LNCaP clone FGC (cell line): ENCODE measurements around the gene KIAA1549.

Experiments used
- DNase-seq: peaks from one replicate; pipeline ENCODE4 v3.0.0-alpha.2; 2011; ENCODE audit warnings: low read depth
- H3K4me3 ChIP-seq: 2 replicates; pipeline ENCODE4 v1.5.1; 2011; ENCODE audit warnings: mild to moderate bottlenecking, low read depth, low read length, control low read depth
- TF ChIP-seq, protein P1 (sequence below): IDR thresholded peaks from 2 replicates; pipeline ENCODE4 v1.5.1; 2012; ENCODE audit warnings: mild to moderate bottlenecking; ENCODE audit not compliant: control insufficient read depth, insufficient read depth; ENCODE audit errors: extremely low read depth

Gene KIAA1549

DNA sequence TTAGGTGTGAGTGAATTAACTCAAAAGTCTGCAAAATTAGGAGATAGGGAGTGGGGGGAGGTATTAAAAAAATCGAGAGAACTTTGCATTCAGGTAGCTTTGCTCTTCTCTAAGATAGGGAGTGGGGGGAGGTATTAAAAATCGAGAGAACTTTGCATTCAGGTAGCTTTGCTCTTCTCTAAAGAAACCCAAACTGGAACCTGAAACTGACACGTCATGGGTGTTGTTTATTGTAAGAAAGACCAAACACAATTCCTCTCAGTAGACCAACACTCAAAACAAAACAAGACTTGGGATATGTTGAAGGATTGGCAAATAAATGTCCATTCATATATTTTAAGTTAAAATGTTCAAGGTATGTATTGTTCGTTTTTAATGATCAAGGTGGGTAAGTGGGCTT lies 87.9 kb downstream of the KIAA1549 start:
- no peak for DNase-seq

DNA sequence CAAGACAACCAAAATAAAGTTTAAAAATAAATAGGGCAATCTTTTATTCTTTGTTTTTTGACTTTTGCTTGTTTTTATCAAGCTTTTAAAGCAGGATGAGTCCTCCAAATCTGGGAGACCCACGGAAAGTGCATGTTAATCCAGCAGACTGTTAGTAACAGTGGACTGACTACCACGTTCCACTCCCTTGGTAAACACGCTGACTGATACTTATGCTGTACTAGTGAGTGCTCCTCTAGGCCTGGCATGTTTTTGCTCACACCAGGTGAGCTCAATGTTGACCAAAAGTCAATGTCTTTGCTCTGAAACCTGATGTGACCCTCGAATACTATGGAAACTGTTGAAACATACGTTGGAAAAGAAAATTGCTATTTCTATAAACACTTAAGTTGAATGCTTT lies 88.4 kb downstream of the KIAA1549 start:
- H3K4me3 ChIP-seq = no peak overlapping the region
- TF ChIP-seq, protein P1, sequence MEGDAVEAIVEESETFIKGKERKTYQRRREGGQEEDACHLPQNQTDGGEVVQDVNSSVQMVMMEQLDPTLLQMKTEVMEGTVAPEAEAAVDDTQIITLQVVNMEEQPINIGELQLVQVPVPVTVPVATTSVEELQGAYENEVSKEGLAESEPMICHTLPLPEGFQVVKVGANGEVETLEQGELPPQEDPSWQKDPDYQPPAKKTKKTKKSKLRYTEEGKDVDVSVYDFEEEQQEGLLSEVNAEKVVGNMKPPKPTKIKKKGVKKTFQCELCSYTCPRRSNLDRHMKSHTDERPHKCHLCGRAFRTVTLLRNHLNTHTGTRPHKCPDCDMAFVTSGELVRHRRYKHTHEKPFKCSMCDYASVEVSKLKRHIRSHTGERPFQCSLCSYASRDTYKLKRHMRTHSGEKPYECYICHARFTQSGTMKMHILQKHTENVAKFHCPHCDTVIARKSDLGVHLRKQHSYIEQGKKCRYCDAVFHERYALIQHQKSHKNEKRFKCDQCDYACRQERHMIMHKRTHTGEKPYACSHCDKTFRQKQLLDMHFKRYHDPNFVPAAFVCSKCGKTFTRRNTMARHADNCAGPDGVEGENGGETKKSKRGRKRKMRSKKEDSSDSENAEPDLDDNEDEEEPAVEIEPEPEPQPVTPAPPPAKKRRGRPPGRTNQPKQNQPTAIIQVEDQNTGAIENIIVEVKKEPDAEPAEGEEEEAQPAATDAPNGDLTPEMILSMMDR = no peak
- DNase-seq = no peak

More for the DNA sequence above, 87.9 kb downstream of the KIAA1549 start:
- TF ChIP-seq, protein P1 = no peak
- no peak overlapping the region for H3K4me3 ChIP-seq

DNA sequence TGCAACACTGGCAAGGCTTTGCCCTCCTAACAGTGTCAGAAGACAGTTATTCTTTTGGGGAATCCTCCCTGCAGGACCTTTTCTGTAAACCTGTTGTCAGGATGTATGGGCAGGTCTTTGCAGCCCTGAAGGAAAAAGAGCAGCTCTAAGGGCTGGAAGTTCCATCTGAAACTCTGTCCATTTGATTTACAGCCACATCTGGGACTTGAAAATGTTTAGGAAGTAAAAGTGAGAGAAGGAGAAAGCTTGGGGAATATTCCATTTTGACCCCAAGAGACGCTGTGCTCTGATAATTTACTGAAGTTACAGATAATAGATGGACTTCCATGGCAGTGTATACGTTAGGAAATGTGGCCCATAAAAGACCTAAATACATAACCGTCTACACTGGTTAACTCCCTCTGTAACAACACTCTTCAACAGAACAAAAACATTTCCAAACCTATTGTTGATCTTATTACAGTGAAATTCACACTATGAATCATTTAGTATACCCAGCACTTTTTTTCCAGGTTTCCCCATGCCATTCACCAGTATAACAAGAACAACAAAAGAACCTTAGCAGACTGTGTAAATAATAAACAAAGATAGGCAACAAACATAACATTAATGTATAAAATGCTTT lies 89.1 kb downstream of the KIAA1549 start:
- no peak overlapping the region for H3K4me3 ChIP-seq
- TF ChIP-seq, protein P1 = no peak
- DNase-seq = no peak

DNA sequence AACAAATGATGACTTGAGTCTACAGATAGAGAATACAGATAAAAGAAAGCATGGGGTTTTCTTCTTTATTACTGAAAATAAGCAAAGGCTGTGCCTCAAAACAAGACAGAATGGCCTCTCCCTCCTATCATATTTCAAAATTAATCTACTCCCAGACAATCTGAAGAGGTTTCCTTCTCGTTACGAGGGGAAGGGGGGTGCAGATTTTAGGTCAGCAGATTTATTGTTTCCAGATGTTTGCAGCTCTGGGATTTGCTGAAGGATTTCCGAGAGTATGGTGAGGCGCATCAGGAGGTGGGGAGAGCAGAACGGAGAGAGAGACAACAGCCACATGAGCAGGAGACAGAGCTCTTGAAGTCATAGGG lies 89.8 kb downstream of the KIAA1549 start:
- no peak for DNase-seq
- TF ChIP-seq, protein P1 = no peak
- H3K4me3 ChIP-seq = no peak overlapping the region

DNA sequence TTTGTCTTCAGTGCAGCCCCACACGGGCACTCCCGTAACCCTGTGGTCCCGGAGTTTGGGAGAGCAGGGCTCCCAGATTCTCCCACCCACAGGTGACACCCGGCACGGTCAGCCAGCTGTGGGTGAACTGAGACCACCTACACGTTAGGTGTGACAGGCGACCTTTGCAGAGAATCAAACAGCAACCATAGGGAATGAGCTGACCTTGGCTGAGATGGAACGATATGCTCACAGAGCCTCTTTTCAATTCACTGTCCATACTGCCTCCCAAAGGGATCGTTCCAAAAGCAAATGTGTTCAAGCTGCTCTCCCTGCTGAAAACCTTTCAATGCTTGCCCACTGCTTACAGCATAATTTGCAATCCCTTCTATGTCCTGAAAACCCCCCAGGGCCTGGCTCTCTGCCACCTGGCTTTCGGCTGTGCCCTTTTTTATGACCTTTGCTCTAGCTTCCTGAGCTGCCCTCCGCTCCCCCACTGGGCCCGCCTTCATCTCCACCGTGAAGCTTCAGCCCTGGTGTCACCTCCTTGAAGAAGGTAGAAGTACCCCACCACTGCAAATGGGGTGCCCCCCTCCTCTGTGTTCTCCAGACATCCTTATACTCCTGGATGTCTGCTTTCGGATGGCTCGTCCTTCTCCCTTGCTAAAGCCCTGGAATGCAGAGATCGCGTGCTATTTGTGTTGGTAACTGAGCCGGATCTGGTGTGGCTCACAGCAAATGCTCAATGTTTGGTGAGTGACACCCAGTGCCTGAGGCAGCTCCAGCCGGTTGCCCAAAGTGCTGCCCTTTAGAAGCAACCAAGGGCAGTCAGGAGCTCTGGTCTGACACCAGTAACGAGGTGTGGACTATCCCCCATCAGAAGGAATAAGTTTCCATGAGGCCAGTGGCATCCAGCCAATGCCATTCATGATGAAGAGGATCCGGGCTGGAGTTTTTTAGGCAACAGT lies 90.4 kb downstream of the KIAA1549 start:
- DNase-seq = no peak
- H3K4me3 ChIP-seq = no peak overlapping the region
- TF ChIP-seq, protein P1 = no peak

DNA sequence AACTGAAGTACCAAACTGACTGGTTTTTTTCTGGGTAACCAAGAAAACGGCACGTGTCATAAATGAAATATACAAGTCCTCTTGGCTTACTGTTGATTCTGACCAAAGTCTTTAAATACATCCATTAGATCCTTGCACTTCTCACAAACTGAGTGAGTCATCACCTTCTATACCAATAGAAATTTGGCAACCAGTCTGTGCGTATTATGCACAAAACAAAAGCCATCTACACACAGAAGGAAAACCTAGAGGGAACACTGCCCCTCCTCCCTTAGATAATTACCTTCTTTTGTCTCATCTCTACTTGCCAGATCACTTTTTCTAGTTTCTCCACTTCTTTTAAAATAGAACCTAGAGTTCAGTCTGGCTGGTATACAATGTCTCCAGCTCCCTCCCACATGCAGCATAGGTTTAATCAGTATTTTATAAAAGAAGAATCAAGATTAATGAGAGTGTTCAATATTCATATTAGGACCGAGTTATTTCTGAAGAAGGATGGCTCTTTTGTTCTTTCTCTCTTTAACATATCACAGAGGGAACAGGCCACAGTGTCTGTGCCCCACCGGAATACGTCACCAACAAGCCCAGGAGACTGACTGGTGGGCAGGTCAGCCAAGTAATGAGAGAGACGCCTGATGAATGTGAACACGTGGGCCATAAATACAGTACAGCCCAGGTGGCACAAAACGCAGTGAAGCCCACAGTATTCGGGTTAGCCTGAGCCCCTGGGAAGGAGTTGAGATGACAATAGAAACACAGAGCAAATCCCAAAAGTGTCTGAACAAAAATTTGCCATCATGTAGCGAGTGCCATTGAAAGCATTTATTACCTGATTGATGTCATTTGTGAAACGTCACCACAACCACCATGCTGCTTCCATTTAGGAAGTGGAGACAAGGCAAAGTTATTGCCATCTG lies 91.3 kb downstream of the KIAA1549 start:
- H3K4me3 ChIP-seq = no peak overlapping the region
- peak; percentile 53 for DNase-seq
- TF ChIP-seq, protein P1 = no peak
